Fibroblast of skin of scalp (primary cell): ENCODE measurements around the gene CORO7.

ENCODE experiments used
- DNase-seq: peaks from one replicate; pipeline ENCODE4 v3.0.0-alpha.2; 2013

CORO7 gene

GRCh38 chr16:4370570-4371356, 45.6 kb downstream of the CORO7 start:
- peak; percentile 77 for DNase-seq

DNA sequence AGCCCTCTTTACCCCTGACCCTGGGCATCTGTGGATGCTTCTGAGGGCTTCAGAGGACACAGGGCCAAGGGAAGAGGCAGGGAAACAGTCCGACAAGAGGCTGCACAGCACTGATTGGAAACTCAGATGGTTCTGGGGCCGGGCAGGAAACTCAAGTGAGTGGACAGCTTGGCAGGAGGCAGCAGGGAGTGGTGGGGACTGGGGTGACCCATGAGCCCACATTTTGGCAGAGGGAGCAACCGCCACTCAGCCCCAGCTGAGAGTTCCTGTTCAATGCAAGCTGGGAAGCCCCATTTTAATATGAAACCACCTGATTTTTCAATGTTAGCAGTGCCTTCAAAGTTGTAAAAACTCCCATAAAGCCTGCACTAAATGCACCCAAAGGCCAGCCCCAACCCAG, 46.2 kb downstream of the CORO7 start:
- DNase-seq: no peak

- DNase-seq: no peak
These were observed 47.2 kb downstream of the CORO7 start for GRCh38 chr16:4369007-4369733.

DNA sequence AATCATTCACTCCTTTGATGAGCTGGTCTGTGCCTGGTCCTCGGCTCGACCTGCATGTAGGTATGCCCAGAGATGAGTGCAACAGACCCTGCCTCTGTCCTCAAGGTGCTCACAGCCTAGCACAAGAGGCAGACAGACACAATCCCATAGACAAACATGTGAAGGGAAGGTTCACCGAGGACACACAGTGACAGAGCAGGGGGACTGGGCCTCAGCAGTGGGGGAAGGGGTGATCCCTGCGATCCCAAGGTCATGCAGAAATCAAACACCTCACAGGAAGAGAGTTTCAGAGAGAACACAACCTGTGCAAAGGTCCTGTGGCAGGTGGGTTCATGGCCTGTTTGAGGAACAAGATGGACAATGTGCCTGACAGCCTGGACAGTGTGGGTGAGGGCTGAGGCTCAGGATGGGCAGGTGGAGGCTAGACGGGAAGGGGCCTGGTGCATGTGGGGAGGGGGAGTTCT, 49.0 kb downstream of the CORO7 start:
- DNase-seq: no peak

DNA sequence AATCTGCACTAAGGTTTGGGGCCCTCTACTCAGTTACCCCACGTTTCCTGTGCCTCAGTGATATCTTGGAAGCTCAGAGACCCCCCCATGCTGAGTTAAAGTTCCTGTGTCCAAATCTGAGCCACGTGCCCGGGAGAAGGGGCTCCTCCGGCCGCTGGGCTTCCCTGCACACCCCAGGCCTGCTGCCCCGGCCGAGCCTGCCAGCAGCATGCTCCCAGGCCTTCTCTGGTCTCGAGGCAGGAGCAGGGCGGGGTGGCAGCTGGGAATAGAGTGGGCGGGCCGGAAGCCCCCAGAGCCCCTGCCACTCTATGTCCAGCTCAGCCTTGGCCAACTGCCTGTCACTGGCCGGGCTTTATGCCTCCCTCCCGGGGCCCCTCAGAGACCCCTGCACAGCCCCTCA, 50.4 kb downstream of the CORO7 start:
- no peak for DNase-seq

- DNase-seq: no peak
These were observed 50.8 kb downstream of the CORO7 start for GRCh38 chr16:4365615-4366014.

DNA sequence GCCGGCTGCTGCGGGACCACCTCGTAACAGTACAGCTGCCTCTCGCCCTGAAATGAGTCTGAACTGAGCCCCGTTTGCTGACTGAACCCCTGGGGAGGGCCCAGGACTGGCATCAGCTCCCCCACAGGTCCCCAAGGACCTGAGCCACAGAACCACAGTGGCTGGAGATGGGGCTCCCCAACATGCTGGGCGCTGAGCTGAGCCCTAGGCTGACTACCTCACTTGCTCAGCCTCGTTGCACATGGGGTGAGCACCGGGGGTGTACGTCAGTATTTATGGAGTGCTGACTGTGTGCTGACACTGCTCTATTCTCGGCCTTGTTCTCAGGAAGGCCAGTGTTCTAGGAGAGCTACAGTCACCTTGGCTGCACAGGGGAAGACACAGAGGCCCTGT, 51.4 kb downstream of the CORO7 start:
- no peak for DNase-seq

DNA sequence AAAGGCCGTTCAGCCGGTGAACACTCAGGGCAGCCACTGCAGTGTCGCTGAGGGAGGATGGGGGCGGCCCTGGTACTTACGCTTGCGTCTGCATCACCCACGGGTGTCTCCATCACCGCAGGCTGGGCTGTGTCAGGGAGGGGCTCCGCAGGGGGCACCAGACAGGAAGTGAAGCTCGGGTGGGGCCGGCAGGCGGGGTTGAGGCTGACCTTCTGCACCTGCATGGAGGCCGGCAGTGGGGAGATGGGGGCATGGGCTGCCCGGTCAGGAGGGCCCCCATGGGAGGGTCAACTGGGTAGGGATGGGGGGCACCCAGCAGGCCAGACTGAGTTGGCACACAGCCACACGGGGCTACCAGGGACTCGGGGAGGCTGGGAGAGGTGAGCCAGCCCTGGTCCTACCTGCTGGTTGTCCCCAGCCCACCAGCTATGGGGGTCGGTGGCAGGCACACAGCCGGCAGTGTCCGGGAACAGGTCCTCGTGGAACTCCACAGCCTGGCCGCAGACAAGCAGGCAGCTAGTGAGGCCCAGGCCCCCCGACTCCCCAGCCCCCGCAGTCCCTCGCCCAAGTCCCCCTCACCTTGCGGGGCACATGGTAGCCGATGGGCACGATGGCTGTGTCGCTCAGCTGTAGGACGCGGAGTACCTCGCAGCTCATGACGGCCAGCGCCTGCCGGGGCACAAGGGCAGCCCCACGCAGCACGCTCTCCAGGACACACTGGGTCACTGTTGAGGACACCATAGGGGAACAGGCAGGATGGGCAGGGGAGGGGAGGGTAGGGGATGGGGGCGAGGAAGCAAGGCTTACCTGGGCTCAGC, 52.0 kb downstream of the CORO7 start:
- no peak for DNase-seq

- no peak for DNase-seq
These were observed 53.8 kb downstream of the CORO7 start for GRCh38 chr16:4362476-4363135.

- DNase-seq: no peak
These were observed 54.5 kb downstream of the CORO7 start for GRCh38 chr16:4361944-4362311.

GRCh38 chr16:4361033-4361943, 55.1 kb downstream of the CORO7 start:
- DNase-seq: no peak

- DNase-seq: peak; percentile 41
These were observed 55.8 kb downstream of the CORO7 start for GRCh38 chr16:4360538-4361021.

DNA sequence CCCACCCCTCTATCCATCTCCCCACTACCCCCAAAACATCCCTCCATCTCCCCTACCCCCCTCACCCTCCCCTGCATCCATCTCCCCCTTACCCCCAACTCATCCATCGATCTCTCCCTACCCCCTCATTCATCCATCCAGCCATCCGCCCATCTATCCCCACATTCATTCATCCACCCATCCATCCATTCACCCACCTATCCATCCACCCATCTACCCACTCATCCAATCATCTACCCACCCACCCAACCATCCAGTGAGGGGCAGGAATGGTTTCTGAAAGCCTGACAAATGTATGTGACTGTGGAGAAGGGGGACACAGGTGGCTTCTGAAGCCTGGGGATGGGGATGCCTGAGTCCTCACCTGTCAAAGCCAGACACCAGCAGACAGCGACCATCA, 56.5 kb downstream of the CORO7 start:
- no peak for DNase-seq

- DNase-seq: peak; percentile 46
These were observed 57.4 kb downstream of the CORO7 start for GRCh38 chr16:4358831-4359561.

DNA sequence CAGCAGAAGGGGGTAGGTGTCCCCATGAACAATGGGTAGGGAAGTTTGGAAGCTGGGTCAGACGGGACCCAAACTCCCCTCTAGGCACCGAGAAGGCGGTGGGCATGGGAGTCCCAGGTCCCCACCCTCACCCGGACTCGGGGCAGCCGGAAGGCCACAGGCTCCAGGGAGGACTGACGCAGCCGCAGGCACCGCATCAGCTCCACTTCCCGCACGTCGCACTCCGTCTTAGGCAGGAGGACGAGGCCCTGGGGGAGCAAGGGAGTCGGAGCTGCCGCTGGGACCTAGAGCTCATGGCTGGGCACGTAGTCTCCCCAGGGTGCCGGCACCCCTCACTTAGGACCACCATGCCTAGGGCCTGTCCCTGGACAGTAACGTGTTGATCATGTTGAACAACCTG, 58.2 kb downstream of the CORO7 start:
- no peak for DNase-seq

DNA sequence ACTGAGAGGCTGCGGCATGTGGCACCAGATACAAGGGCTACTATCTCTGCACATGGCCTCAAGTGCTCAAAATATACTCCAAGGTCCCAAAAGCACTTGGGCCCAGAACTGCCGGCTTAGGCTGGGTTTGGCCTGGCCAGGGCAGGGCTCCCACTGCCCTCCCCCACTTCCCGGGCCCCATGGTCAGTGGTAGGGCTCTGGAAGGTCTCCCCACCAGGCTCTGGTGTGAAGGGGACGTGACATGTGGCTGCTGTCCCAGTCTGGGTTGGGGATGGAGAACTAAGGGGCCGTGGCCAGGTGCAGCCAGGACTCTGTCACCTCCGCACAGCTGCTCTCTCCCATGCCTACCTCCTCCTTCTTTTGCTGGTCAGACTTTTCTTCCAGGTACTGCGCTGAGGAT, 59.6 kb downstream of the CORO7 start:
- no peak for DNase-seq

- no peak for DNase-seq
These were observed 61.6 kb downstream of the CORO7 start for GRCh38 chr16:4354512-4355409.

- DNase-seq: no peak
These were observed 62.7 kb downstream of the CORO7 start for GRCh38 chr16:4353675-4354074.

- no peak for DNase-seq
These were observed 63.6 kb downstream of the CORO7 start for GRCh38 chr16:4352843-4353242.

DNA sequence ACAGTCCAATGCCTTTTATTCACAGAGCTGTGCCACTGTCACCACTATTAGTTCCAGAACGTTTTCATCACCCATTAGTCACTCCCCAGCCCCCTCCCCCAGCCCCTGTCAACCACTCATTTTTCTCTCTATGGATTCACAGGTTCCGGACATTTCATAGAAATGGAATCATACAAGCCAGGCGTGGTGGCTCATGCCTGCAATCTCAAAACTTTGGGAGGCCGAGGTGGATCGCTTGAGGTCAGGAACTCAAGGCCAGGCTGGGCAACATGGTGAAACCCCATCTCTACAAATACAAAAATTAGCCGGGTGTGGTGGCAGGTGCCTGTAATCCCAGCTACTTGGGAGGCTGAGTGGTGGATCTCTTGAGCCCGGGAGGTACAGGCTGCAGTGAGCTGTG, 64.5 kb downstream of the CORO7 start:
- DNase-seq: peak; percentile 84
